Stimulated activated naive CD4-positive, alpha-beta T cell (primary cell): ENCODE results near the gene CFAP77.
"Not testable (repeated sequence)": the region's sequence is repeated elsewhere in the genome, so short reads cannot be mapped to it uniquely, and the experiment has no call there.

Experiments
- DNase-seq, 6 experiments: peaks; one replicate each; lab custom pipeline; 2025; lab: John Stamatoyannopoulos, UW

The CFAP77 gene

GRCh38 chr9:132409828-132410528 is at the start of gene CFAP77:
Gene CFAP77 (plus strand): TSS chr9:132410211. CDS start chr9:132410272, 61 bp downstream.
- DNase-seq = peak; percentile 4 to 65 (median 34)

GRCh38 chr9:132364068-132364467 is 45.9 kb upstream of the CFAP77 start:
- DNase-seq = no peak

GRCh38 chr9:132365986-132366385 is 44.0 kb upstream of the CFAP77 start:
- DNase-seq = no peak

GRCh38 chr9:132366481-132366880 is 43.5 kb upstream of the CFAP77 start:
- DNase-seq = no peak

- DNase-seq = no peak
Observed at GRCh38 chr9:132367613-132368313, 42.2 kb upstream of the CFAP77 start.

- DNase-seq = no peak
Observed at GRCh38 chr9:132369421-132369820, 40.6 kb upstream of the CFAP77 start.

- no peak for DNase-seq
Observed at GRCh38 chr9:132370592-132370991, 39.4 kb upstream of the CFAP77 start.

- no peak for DNase-seq
Observed at GRCh38 chr9:132372177-132373095, 37.6 kb upstream of the CFAP77 start.

GRCh38 chr9:132377769-132378168 is 32.2 kb upstream of the CFAP77 start:
- not testable (repeated sequence) for DNase-seq

GRCh38 chr9:132378416-132378815 is 31.6 kb upstream of the CFAP77 start:
- DNase-seq = not testable (repeated sequence)

GRCh38 chr9:132381966-132382541 is 28.0 kb upstream of the CFAP77 start:
- no peak for DNase-seq

GRCh38 chr9:132383462-132383883 is 26.5 kb upstream of the CFAP77 start:
- no peak for DNase-seq

GRCh38 chr9:132384376-132384775 is 25.6 kb upstream of the CFAP77 start:
- DNase-seq = no peak

- no peak for DNase-seq
Observed at GRCh38 chr9:132387133-132387532, 22.9 kb upstream of the CFAP77 start.

- DNase-seq = no peak
Observed at GRCh38 chr9:132390966-132391365, 19.0 kb upstream of the CFAP77 start.

GRCh38 chr9:132391449-132391848 is 18.6 kb upstream of the CFAP77 start:
- no peak for DNase-seq

GRCh38 chr9:132395560-132395959 is 14.5 kb upstream of the CFAP77 start:
- DNase-seq = no peak

- no peak for DNase-seq
Observed at GRCh38 chr9:132401824-132402223, 8.2 kb upstream of the CFAP77 start.

- DNase-seq = peak in 1 of 6 experiments; percentile 21
Observed at GRCh38 chr9:132404228-132404881, 5.7 kb upstream of the CFAP77 start.

GRCh38 chr9:132406554-132407122 is 3.4 kb upstream of the CFAP77 start, which contains the start of gene TTF1:
Gene TTF1 (minus strand): TSS chr9:132406840. CDS start chr9:132402821, 4,019 bp downstream.
- peak; percentile 87 to 93 (median 92) for DNase-seq

GRCh38 chr9:132407196-132407595 is 2.8 kb upstream of the CFAP77 start:
- DNase-seq = no peak
